Vagina (tissue), 2 donors: ENCODE data around the gene POR. TPM values are rescaled to one million over a fixed set of nuclear protein-coding genes. Genes with fewer than 3 reads are reported as not detected.

Experiments used
- DNase-seq, 2 donors: peaks; one replicate each; pipeline ENCODE4 v3.0.0-alpha.2; 2017; ENCODE audit errors: extremely low spot score in 2 of 2
- H3K27ac ChIP-seq: fragments of 200-600 bp; sonication (generic); one replicate; pipeline ENCODE4 v1.5.1; 2019
- H3K27me3 ChIP-seq: fragments of 200-600 bp; sonication (generic); one replicate; pipeline ENCODE4 v1.5.1; 2019
- H3K36me3 ChIP-seq, 2 donors: fragments of 200-600 bp; sonication (generic); one replicate each; pipeline ENCODE4 v1.5.1; 2017 to 2019
- H3K4me1 ChIP-seq: fragments of 200-600 bp; sonication (generic); one replicate; pipeline ENCODE4 v1.5.1; 2019
- H3K4me3 ChIP-seq, 2 donors: fragments of 200-600 bp; sonication (generic); 1 replicate in 1 of 2; 2 replicates in 1 of 2; pipeline ENCODE4 v1.5.1; 2016 to 2019
- H3K9me3 ChIP-seq: fragments of 200-600 bp; sonication (generic); one replicate; pipeline ENCODE4 v1.5.1; 2019
- POLR2A ChIP-seq, 2 donors: fragments of 450-650 bp; IDR thresholded peaks; one replicate each; pipeline ENCODE4 v1.6.1; 2017; ENCODE audit warnings: antibody characterized with exemption in 2 of 2, mild to moderate bottlenecking in 2 of 2, moderate library complexity in 2 of 2
- POLR2AphosphoS5 ChIP-seq, 2 donors: sonication (generic); formaldehyde crosslinking; IDR thresholded peaks; one replicate each; pipeline ENCODE4 v1.9.0; 2017; ENCODE audit warnings: antibody characterized with exemption in 2 of 2, mild to moderate bottlenecking in 2 of 2, low read depth in 1 of 2; ENCODE audit not compliant: insufficient read depth in 1 of 2
- intact Hi-C: fragments of 100-400 bp; cut with DNase I; formaldehyde crosslinking; loops from one replicate; pipeline ENCODE4 v1.15.1; 2023
- total RNA-seq: library from RNA; depleted of rRNA; stranded (reverse); fragments of >200 nt; gene quantifications from one replicate; pipeline ENCODE4 v1.2.3, GENCODE V29; 2016
- TF ChIP-seq, protein P1 (sequence below), 3 experiments: fragments of 450-650 bp in 2 of 3; fragments of 200-600 bp in 1 of 3; sonication (generic) in 1 of 3; IDR thresholded peaks; one replicate each; pipeline ENCODE4 v1.5.1; 2017 to 2019; ENCODE audit warnings: antibody characterized with exemption in 3 of 3, mild to moderate bottlenecking in 2 of 3, moderate library complexity in 2 of 3

POR gene
- total RNA-seq, 1 donor from 2014 or later: 94.3 TPM

DNA sequence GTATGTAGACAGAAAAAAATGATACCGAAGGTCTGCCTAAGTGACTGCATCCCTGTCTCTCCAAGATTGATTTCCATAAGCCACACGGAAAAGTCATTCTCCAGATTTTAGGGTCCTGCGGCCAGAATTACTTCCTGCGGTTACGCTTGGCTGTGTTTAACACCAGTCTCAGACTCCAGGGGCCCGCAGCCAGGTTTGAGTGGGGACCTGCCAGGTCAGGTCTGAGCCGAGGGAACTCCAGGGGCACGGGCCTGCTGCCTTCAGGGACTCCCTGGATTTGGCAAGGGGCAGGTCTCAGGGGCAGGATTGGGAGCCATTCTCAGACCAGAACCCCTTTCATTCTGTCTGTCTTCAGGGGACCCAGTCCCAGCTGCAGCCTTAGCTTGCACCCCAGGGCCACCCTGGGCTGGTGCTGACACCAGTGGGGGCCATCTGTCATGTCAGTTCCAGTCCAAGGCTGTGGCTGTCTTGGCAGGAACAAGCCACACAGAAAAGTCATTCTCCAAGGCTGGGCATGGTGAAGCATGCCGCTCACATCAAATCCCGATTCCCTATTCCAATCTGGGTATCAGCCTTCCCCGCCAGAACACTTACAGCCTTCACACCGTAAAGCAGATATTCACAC is 40.5 kb downstream of the POR start:
- peaks cover 12% of the 10 kb centered on the region for H3K4me1 ChIP-seq
- no peaks in the 10 kb centered on the region for H3K9me3 ChIP-seq
- TF ChIP-seq, protein P1, sequence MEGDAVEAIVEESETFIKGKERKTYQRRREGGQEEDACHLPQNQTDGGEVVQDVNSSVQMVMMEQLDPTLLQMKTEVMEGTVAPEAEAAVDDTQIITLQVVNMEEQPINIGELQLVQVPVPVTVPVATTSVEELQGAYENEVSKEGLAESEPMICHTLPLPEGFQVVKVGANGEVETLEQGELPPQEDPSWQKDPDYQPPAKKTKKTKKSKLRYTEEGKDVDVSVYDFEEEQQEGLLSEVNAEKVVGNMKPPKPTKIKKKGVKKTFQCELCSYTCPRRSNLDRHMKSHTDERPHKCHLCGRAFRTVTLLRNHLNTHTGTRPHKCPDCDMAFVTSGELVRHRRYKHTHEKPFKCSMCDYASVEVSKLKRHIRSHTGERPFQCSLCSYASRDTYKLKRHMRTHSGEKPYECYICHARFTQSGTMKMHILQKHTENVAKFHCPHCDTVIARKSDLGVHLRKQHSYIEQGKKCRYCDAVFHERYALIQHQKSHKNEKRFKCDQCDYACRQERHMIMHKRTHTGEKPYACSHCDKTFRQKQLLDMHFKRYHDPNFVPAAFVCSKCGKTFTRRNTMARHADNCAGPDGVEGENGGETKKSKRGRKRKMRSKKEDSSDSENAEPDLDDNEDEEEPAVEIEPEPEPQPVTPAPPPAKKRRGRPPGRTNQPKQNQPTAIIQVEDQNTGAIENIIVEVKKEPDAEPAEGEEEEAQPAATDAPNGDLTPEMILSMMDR (IDR thresholded peaks at IDR 0.05): no peak
- no peak for TF ChIP-seq POLR2AphosphoS5 (IDR thresholded peaks at IDR 0.05; ENCODE audit: insufficient read depth in 1 of 2, low read depth in 1 of 2)
- no peak for TF ChIP-seq POLR2A (IDR thresholded peaks at IDR 0.05)
- no peaks in the 10 kb centered on the region for H3K27me3 ChIP-seq
- H3K36me3 ChIP-seq: peaks cover 0 to 20% of the 10 kb centered on the region in 2 donors
- H3K4me3 ChIP-seq: no peak overlapping the region
- DNase-seq: no peak
- H3K27ac ChIP-seq: no peak overlapping the region
- intact Hi-C loops: no loop called here

DNA sequence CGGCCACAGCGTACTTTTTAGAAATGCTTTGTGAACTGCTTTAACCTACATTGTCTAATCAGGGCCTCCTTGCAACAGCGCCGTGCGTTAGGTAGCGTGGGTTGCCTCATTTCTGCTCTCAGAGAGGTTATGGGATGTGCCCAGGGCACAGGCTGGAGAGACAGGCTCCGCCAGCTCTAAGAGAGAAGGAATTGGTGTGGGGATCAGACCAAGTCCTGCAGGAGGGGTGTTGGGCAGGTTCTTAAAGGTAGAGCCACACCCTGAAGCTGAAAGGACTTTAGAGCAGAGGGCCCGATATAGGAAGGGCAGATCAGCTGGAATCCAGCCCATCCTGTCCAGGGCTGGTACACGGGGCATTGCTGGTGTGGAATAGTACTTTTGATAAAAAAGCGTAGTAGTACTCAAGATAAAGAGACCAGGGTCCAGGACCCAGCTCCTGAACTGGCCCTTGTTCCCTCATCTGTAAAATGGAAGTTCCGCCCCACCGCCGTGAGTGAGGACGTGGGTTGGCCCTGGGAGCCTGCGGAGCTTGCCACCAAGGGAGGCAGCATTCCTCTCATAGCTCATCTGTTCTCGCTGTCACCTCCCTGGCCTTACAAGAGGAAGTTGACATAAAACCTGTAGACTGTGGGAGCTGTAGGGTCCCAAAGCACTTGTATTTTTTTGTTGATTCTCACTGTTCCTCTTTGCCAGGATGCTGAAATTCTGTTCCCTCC is 42.2 kb downstream of the POR start:
- no peak for DNase-seq
- TF ChIP-seq, protein P1 (IDR thresholded peaks at IDR 0.05): no peak
- peak in 1 of 2 donors; percentile 33 for TF ChIP-seq POLR2AphosphoS5 (IDR thresholded peaks at IDR 0.05; ENCODE audit: insufficient read depth in 1 of 2, low read depth in 1 of 2)
- Histone ChIP-seq H3K27me3 (no peaks in the 10 kb centered on the region), H3K4me1 (peaks cover 2% of the 10 kb centered on the region), H3K36me3 (peaks cover 0 to 20% of the 10 kb centered on the region in 2 donors), H3K4me3 (no peak overlapping the region), H3K27ac (no peak overlapping the region), H3K9me3 (no peaks in the 10 kb centered on the region)
- intact Hi-C loops: no loop called here

- TF ChIP-seq POLR2AphosphoS5 (IDR thresholded peaks at IDR 0.05; ENCODE audit: insufficient read depth in 1 of 2, low read depth in 1 of 2) (no peak), POLR2A (IDR thresholded peaks at IDR 0.05) (no peak)
- TF ChIP-seq, protein P1 (IDR thresholded peaks at IDR 0.05): no peak
- intact Hi-C loops: no loop called here
Measured at GRCh38 chr7:75958802-75959543, 44.0 kb downstream of the POR start.

GRCh38 chr7:75960372-75960771 is 45.4 kb downstream of the POR start:
- TF ChIP-seq POLR2A (IDR thresholded peaks at IDR 0.05): no peak
- TF ChIP-seq, protein P1 (IDR thresholded peaks at IDR 0.05): no peak
- TF ChIP-seq POLR2AphosphoS5 (IDR thresholded peaks at IDR 0.05; ENCODE audit: insufficient read depth in 1 of 2, low read depth in 1 of 2): no peak
- intact Hi-C loops: loop anchor here (5.0 kb wide), 1 partner anchor 43 kb away; the partner anchor contains the start of gene POR
- Histone ChIP-seq H3K27ac (no peak overlapping the region), H3K9me3 (no peaks in the 10 kb centered on the region), H3K36me3 (peaks cover 0 to 5% of the 10 kb centered on the region in 2 donors), H3K4me1 (peaks cover 21% of the 10 kb centered on the region), H3K4me3 (no peak overlapping the region), H3K27me3 (no peaks in the 10 kb centered on the region)
- no peak for DNase-seq

More at GRCh38 chr7:75958802-75959543, 44.0 kb downstream of the POR start:
- Histone ChIP-seq H3K4me1 (peaks cover 16% of the 10 kb centered on the region), H3K9me3 (no peaks in the 10 kb centered on the region), H3K36me3 (peaks cover 0 to 19% of the 10 kb centered on the region in 2 donors), H3K27me3 (no peaks in the 10 kb centered on the region), H3K4me3 (no peak overlapping the region), H3K27ac (no peak overlapping the region)
- no peak for DNase-seq
